Astrocyte (in vitro differentiated cells and primary cell): ENCODE data around the gene GMDS. TPM values are rescaled to one million over a fixed set of nuclear protein-coding genes. Genes with fewer than 3 reads are reported as not detected.

Source experiments
- DNase-seq: peaks from one replicate; pipeline ENCODE4 v3.0.0-alpha.2; 2010; ENCODE audit warnings: low read depth
- FAIRE-seq: peaks from 2 replicates; lab custom pipeline; 2011; peaks lifted over from hg19 to GRCh38; lab: Jason Lieb, UNC
- H2AFZ ChIP-seq: 2 replicates; pipeline ENCODE4 v1.6.0; 2012; ENCODE audit warnings: low read depth, low read length, inconsistent platforms
- H3K27ac ChIP-seq: 2 replicates; pipeline ENCODE4 v1.5.1; 2011; ENCODE audit warnings: low read depth, low read length, inconsistent platforms
- H3K27me3 ChIP-seq: 2 replicates; pipeline ENCODE4 v1.6.0; 2011; ENCODE audit warnings: low read length, inconsistent platforms; ENCODE audit not compliant: insufficient read depth
- H3K36me3 ChIP-seq: 2 replicates; pipeline ENCODE4 v1.5.1; 2011; ENCODE audit warnings: low read length, inconsistent platforms; ENCODE audit not compliant: insufficient read depth
- H3K4me1 ChIP-seq: 2 replicates; pipeline ENCODE4 v1.5.1; 2011; ENCODE audit warnings: low read length, inconsistent platforms; ENCODE audit not compliant: insufficient read depth
- H3K4me2 ChIP-seq: 2 replicates; pipeline ENCODE4 v1.6.0; 2012; ENCODE audit warnings: low read length, inconsistent platforms
- H3K4me3 ChIP-seq: 2 replicates; pipeline ENCODE4 v1.5.1; 2011; ENCODE audit warnings: low read depth, mild to moderate bottlenecking, low read length, inconsistent platforms; ENCODE audit not compliant: insufficient read depth
- H3K79me2 ChIP-seq: 2 replicates; pipeline ENCODE4 v1.6.0; 2012; ENCODE audit warnings: mild to moderate bottlenecking, low read length, inconsistent platforms; ENCODE audit not compliant: insufficient read depth
- H3K9ac ChIP-seq: 2 replicates; pipeline ENCODE4 v1.6.0; 2012; ENCODE audit warnings: mild to moderate bottlenecking, low read length, inconsistent platforms
- H3K9me3 ChIP-seq: 2 replicates; pipeline ENCODE4 v1.5.1; 2012; ENCODE audit warnings: low read depth, mild to moderate bottlenecking, low read length, inconsistent platforms; ENCODE audit not compliant: insufficient read depth
- H4K20me1 ChIP-seq: 2 replicates; pipeline ENCODE4 v1.6.0; 2012; ENCODE audit warnings: low read length, inconsistent platforms; ENCODE audit not compliant: insufficient read depth
- H3K27ac Mint-ChIP-seq: one replicate; pipeline ENCODE4 v1.8.0; 2021; ENCODE audit warnings: mild to moderate bottlenecking, mixed read lengths; ENCODE audit not compliant: unreplicated experiment
- H3K27me3 Mint-ChIP-seq: one replicate; pipeline ENCODE4 v1.8.0; 2021; ENCODE audit warnings: low read depth, mixed read lengths; ENCODE audit not compliant: unreplicated experiment
- H3K36me3 Mint-ChIP-seq: one replicate; pipeline ENCODE4 v1.8.0; 2021; ENCODE audit warnings: low read depth, mixed read lengths; ENCODE audit not compliant: unreplicated experiment
- H3K4me1 Mint-ChIP-seq: one replicate; pipeline ENCODE4 v1.8.0; 2021; ENCODE audit warnings: low read depth, mixed read lengths; ENCODE audit not compliant: unreplicated experiment
- H3K4me3 Mint-ChIP-seq: one replicate; pipeline ENCODE4 v1.8.0; 2021; ENCODE audit warnings: mild to moderate bottlenecking, moderate library complexity, mixed read lengths; ENCODE audit not compliant: unreplicated experiment
- H3K9me3 Mint-ChIP-seq: one replicate; pipeline ENCODE4 v1.8.0; 2021; ENCODE audit warnings: mild to moderate bottlenecking, mixed read lengths; ENCODE audit not compliant: unreplicated experiment
- CTCF ChIP-seq: IDR thresholded peaks from 2 replicates; pipeline ENCODE4 v1.5.1; 2011; ENCODE audit warnings: low read depth, mild to moderate bottlenecking, inconsistent platforms, low read length, moderate library complexity; ENCODE audit not compliant: insufficient read depth
- EZH2 ChIP-seq: IDR thresholded peaks from 2 replicates; pipeline ENCODE4 v1.6.1; 2012; ENCODE audit warnings: mild to moderate bottlenecking, low read length, inconsistent platforms; ENCODE audit not compliant: insufficient read depth
- total RNA-seq: library from RNA; stranded (reverse); gene quantifications from 2 replicates; pipeline ENCODE4 v1.2.1, GENCODE V29; 2021

GMDS gene
- total RNA-seq, 1 donor from 2014 or later: 9.4 TPM

GRCh38 chr6:1598886-1599285, 646.5 kb downstream of the GMDS start:
- Mint-ChIP-seq H3K4me3 (no peak overlapping the region), H3K27me3 (peaks cover 54% of the 10 kb centered on the region), H3K27ac (no peak overlapping the region), H3K4me1 (peaks cover 4% of the 10 kb centered on the region), H3K36me3 (no peaks in the 10 kb centered on the region), H3K9me3 (no peaks in the 10 kb centered on the region)
- DNase-seq: no peak
- Histone ChIP-seq H3K9me3 (no peaks in the 10 kb centered on the region), H4K20me1 (no peaks in the 10 kb centered on the region), H3K4me1 (no peaks in the 10 kb centered on the region), H2AFZ (no peak overlapping the region), H3K27me3 (peaks cover 50% of the 10 kb centered on the region), H3K36me3 (no peaks in the 10 kb centered on the region), H3K27ac (no peak overlapping the region), H3K9ac (no peak overlapping the region), H3K79me2 (no peaks in the 10 kb centered on the region), H3K4me2 (no peak overlapping the region), H3K4me3 (no peak overlapping the region)
- TF ChIP-seq EZH2 (no peak), CTCF (no peak)
- FAIRE-seq: no peak

- Mint-ChIP-seq H3K4me3 (no peak overlapping the region), H3K27ac (no peak overlapping the region), H3K36me3 (no peaks in the 10 kb centered on the region), H3K27me3 (peaks cover 54% of the 10 kb centered on the region), H3K4me1 (peaks cover 4% of the 10 kb centered on the region), H3K9me3 (no peaks in the 10 kb centered on the region)
- TF ChIP-seq CTCF (no peak), EZH2 (no peak)
- Histone ChIP-seq H3K36me3 (no peaks in the 10 kb centered on the region), H3K4me1 (no peaks in the 10 kb centered on the region), H3K9ac (no peak overlapping the region), H4K20me1 (no peaks in the 10 kb centered on the region), H3K27ac (no peak overlapping the region), H3K79me2 (no peaks in the 10 kb centered on the region), H3K4me2 (no peak overlapping the region), H3K27me3 (peaks cover 49% of the 10 kb centered on the region), H3K9me3 (no peaks in the 10 kb centered on the region), H2AFZ (no peak overlapping the region), H3K4me3 (no peak overlapping the region)
- DNase-seq: no peak
- no peak for FAIRE-seq
These were observed 647.0 kb downstream of the GMDS start for GRCh38 chr6:1598433-1598832.

GRCh38 chr6:1597924-1598323, 647.5 kb downstream of the GMDS start:
- H3K79me2 ChIP-seq: no peaks in the 10 kb centered on the region
- H2AFZ ChIP-seq: no peak overlapping the region
- Mint-ChIP-seq H3K4me3 (no peak overlapping the region), H3K9me3 (no peaks in the 10 kb centered on the region), H3K4me1 (peaks cover 4% of the 10 kb centered on the region), H3K27me3 (peaks cover 54% of the 10 kb centered on the region), H3K36me3 (no peaks in the 10 kb centered on the region), H3K27ac (no peak overlapping the region)
- no peak for FAIRE-seq
- no peaks in the 10 kb centered on the region for H4K20me1 ChIP-seq
- TF ChIP-seq CTCF (no peak), EZH2 (no peak)
- no peak overlapping the region for H3K4me2 ChIP-seq
- no peak overlapping the region for H3K9ac ChIP-seq
- H3K4me3 ChIP-seq: no peak overlapping the region
- no peak for DNase-seq
- H3K36me3 ChIP-seq: no peaks in the 10 kb centered on the region
- no peaks in the 10 kb centered on the region for H3K9me3 ChIP-seq
- no peak overlapping the region for H3K27ac ChIP-seq
- H3K4me1 ChIP-seq: no peaks in the 10 kb centered on the region
- H3K27me3 ChIP-seq: peaks cover 48% of the 10 kb centered on the region
